GM19324 (cell line): ENCODE results near the gene PLAA.
"Not testable (repeated sequence)": the region's sequence is repeated elsewhere in the genome, so short reads cannot be mapped to it uniquely, and the experiment has no call there.

Experiments
- ATAC-seq: cut with Tn5 transposase; IDR thresholded peaks from one replicate; pipeline ENCODE4 v1.9.1; 2021; ENCODE audit warnings: mild to moderate bottlenecking, moderate library complexity; ENCODE audit not compliant: unreplicated experiment, low FRiP score

PLAA gene

GRCh38 chr9:26937816-26938371 lies 9.1 kb downstream of the PLAA start:
- no peak for ATAC-seq

- no peak for ATAC-seq
Measured at GRCh38 chr9:26935847-26936246, 11.2 kb downstream of the PLAA start.

- no peak for ATAC-seq
Measured at GRCh38 chr9:26928902-26929495, 18.0 kb downstream of the PLAA start.

GRCh38 chr9:26925609-26926008 lies 21.4 kb downstream of the PLAA start:
- ATAC-seq: no peak

- no peak for ATAC-seq
Measured at GRCh38 chr9:26919698-26920097, 27.3 kb downstream of the PLAA start.

- no peak for ATAC-seq
Measured at GRCh38 chr9:26913138-26913668, 33.8 kb downstream of the PLAA start.

GRCh38 chr9:26904671-26905070 lies 42.4 kb downstream of the PLAA start:
- ATAC-seq: no peak

GRCh38 chr9:26904070-26904469 lies 43.0 kb downstream of the PLAA start:
- no peak for ATAC-seq

GRCh38 chr9:26893030-26893676 lies 53.9 kb downstream of the PLAA start:
- ATAC-seq: peak; percentile 2

GRCh38 chr9:26892251-26893029 lies 54.6 kb downstream of the PLAA start, which contains the start of gene CAAP1:
CAAP1 (minus strand) TSS chr9:26892802; CDS start chr9:26892715, 87 bp downstream.
- ATAC-seq: peak; percentile 99

GRCh38 chr9:26891726-26892125 lies 55.3 kb downstream of the PLAA start:
- ATAC-seq: no peak

- no peak for ATAC-seq
Measured at GRCh38 chr9:26888271-26888670, 58.8 kb downstream of the PLAA start.

- no peak for ATAC-seq
Measured at GRCh38 chr9:26882154-26882553, 64.9 kb downstream of the PLAA start.

- no peak for ATAC-seq
Measured at GRCh38 chr9:26880262-26880661, 66.8 kb downstream of the PLAA start.

- not testable (repeated sequence) for ATAC-seq
Measured at GRCh38 chr9:26875155-26875554, 71.9 kb downstream of the PLAA start.

- no peak for ATAC-seq
Measured at GRCh38 chr9:26870292-26870691, 76.8 kb downstream of the PLAA start.

- ATAC-seq: no peak
Measured at GRCh38 chr9:26863074-26863473, 84.0 kb downstream of the PLAA start.

- ATAC-seq: no peak
Measured at GRCh38 chr9:26856413-26857032, 90.5 kb downstream of the PLAA start.
